Activated CD8-positive, alpha-beta memory T cell treated with anti-CD3 and anti-CD28 coated beads, Interleukin-2, amount 50 U/mL, for 24 hours (primary cell): Measurements from ENCODE around the gene GJD4.

Source experiments
- DNase-seq: peaks from one replicate; pipeline ENCODE4 v3.0.0-alpha.2; 2020; ENCODE audit errors: extremely low read depth

Gene GJD4

GRCh38 chr10:35657621-35658020, 52.5 kb downstream of the GJD4 start:
- DNase-seq, result no peak
